Measurements from ENCODE around the gene DENND1A.

DENND1A gene

GRCh38 chr9:123957168-123957721 is 27.3 kb upstream of the DENND1A start:
- TF ChIP-seq GATA2 (IDR thresholded peaks at IDR 0.05; ENCODE audit: low read depth, low read length): no peak
- no peak for TF ChIP-seq GATA3 (IDR thresholded peaks at IDR 0.05; ENCODE audit: low read depth, low read length)

GRCh38 chr9:123955637-123956036 is 25.7 kb upstream of the DENND1A start:
- TF ChIP-seq GATA3 (IDR thresholded peaks at IDR 0.05; ENCODE audit: low read depth, low read length): no peak
- TF ChIP-seq GATA2 (IDR thresholded peaks at IDR 0.05; ENCODE audit: low read depth, low read length): no peak

GRCh38 chr9:123954518-123955280 is 24.8 kb upstream of the DENND1A start:
- no peak for TF ChIP-seq GATA2 (IDR thresholded peaks at IDR 0.05; ENCODE audit: low read depth, low read length)
- no peak for TF ChIP-seq GATA3 (IDR thresholded peaks at IDR 0.05; ENCODE audit: low read depth, low read length)

- TF ChIP-seq GATA2 (IDR thresholded peaks at IDR 0.05; ENCODE audit: low read depth, low read length) (no peak), GATA3 (IDR thresholded peaks at IDR 0.05; ENCODE audit: low read depth, low read length) (no peak)
Measured at GRCh38 chr9:123952641-123953495, 22.9 kb upstream of the DENND1A start.

GRCh38 chr9:123948286-123948685 is 18.4 kb upstream of the DENND1A start:
- TF ChIP-seq GATA2 (IDR thresholded peaks at IDR 0.05; ENCODE audit: low read depth, low read length): no peak
- no peak for TF ChIP-seq GATA3 (IDR thresholded peaks at IDR 0.05; ENCODE audit: low read depth, low read length)

- no peak for TF ChIP-seq GATA2 (IDR thresholded peaks at IDR 0.05; ENCODE audit: low read depth, low read length)
- no peak for TF ChIP-seq GATA3 (IDR thresholded peaks at IDR 0.05; ENCODE audit: low read depth, low read length)
Measured at GRCh38 chr9:123947326-123947725, 17.4 kb upstream of the DENND1A start.

GRCh38 chr9:123946101-123946821 is 16.3 kb upstream of the DENND1A start:
- no peak for TF ChIP-seq GATA3 (IDR thresholded peaks at IDR 0.05; ENCODE audit: low read depth, low read length)
- TF ChIP-seq GATA2 (IDR thresholded peaks at IDR 0.05; ENCODE audit: low read depth, low read length): no peak

GRCh38 chr9:123945532-123945931 is 15.6 kb upstream of the DENND1A start:
- TF ChIP-seq GATA2 (IDR thresholded peaks at IDR 0.05; ENCODE audit: low read depth, low read length) (no peak), GATA3 (IDR thresholded peaks at IDR 0.05; ENCODE audit: low read depth, low read length) (no peak)

GRCh38 chr9:123943671-123944070 is 13.7 kb upstream of the DENND1A start:
- no peak for TF ChIP-seq GATA2 (IDR thresholded peaks at IDR 0.05; ENCODE audit: low read depth, low read length)
- no peak for TF ChIP-seq GATA3 (IDR thresholded peaks at IDR 0.05; ENCODE audit: low read depth, low read length)

- no peak for TF ChIP-seq GATA3 (IDR thresholded peaks at IDR 0.05; ENCODE audit: low read depth, low read length)
- TF ChIP-seq GATA2 (IDR thresholded peaks at IDR 0.05; ENCODE audit: low read depth, low read length): no peak
Measured at GRCh38 chr9:123942542-123942941, 12.6 kb upstream of the DENND1A start.

- TF ChIP-seq GATA3 (IDR thresholded peaks at IDR 0.05; ENCODE audit: low read depth, low read length) (no peak), GATA2 (IDR thresholded peaks at IDR 0.05; ENCODE audit: low read depth, low read length) (no peak)
Measured at GRCh38 chr9:123941524-123942070, 11.7 kb upstream of the DENND1A start.

GRCh38 chr9:123940721-123941523 is 11.0 kb upstream of the DENND1A start:
- no peak for TF ChIP-seq GATA3 (IDR thresholded peaks at IDR 0.05; ENCODE audit: low read depth, low read length)
- no peak for TF ChIP-seq GATA2 (IDR thresholded peaks at IDR 0.05; ENCODE audit: low read depth, low read length)

- TF ChIP-seq GATA2 (IDR thresholded peaks at IDR 0.05; ENCODE audit: low read depth, low read length) (no peak), GATA3 (IDR thresholded peaks at IDR 0.05; ENCODE audit: low read depth, low read length) (no peak)
Measured at GRCh38 chr9:123938401-123938800, 8.5 kb upstream of the DENND1A start.

Data from SH-SY5Y (cell line).